CD1c-positive myeloid dendritic cell (primary cell): ENCODE data around the gene TFPI.
"Not testable (repeated sequence)": the region's sequence is repeated elsewhere in the genome, so short reads cannot be mapped to it uniquely, and the experiment has no call there.

ENCODE experiments used
- DNase-seq: peaks from one replicate; pipeline ENCODE4 v3.0.0-alpha.2; 2016; ENCODE audit errors: extremely low spot score

TFPI gene

GRCh38 chr2:187554011-187554703 is at the start of gene TFPI:
Gene TFPI (minus strand): TSS chr2:187554435. CDS start chr2:187503768, 50,667 bp downstream.
- peak; percentile 39 for DNase-seq

- no peak for DNase-seq
Observed at GRCh38 chr2:187594801-187595200, 40.6 kb upstream of the TFPI start.

- DNase-seq, result no peak
Observed at GRCh38 chr2:187593697-187594096, 39.5 kb upstream of the TFPI start.

GRCh38 chr2:187593098-187593497 is 38.9 kb upstream of the TFPI start:
- no peak for DNase-seq

- no peak for DNase-seq
Observed at GRCh38 chr2:187590175-187590574, 35.9 kb upstream of the TFPI start.

GRCh38 chr2:187586011-187586641 is 31.9 kb upstream of the TFPI start:
- DNase-seq, result peak; percentile 78

- DNase-seq, result peak; percentile 60
Observed at GRCh38 chr2:187581125-187581896, 27.1 kb upstream of the TFPI start.

GRCh38 chr2:187580462-187581124 is 26.4 kb upstream of the TFPI start:
- peak; percentile 51 for DNase-seq

GRCh38 chr2:187577310-187577709 is 23.1 kb upstream of the TFPI start:
- no peak for DNase-seq

- no peak for DNase-seq
Observed at GRCh38 chr2:187576906-187577305, 22.7 kb upstream of the TFPI start.

- no peak for DNase-seq
Observed at GRCh38 chr2:187575751-187576067, 21.5 kb upstream of the TFPI start.

- no peak for DNase-seq
Observed at GRCh38 chr2:187574969-187575750, 20.9 kb upstream of the TFPI start.

GRCh38 chr2:187573722-187574121 is 19.5 kb upstream of the TFPI start:
- DNase-seq, result no peak

- DNase-seq, result not testable (repeated sequence)
Observed at GRCh38 chr2:187571996-187572395, 17.8 kb upstream of the TFPI start.

GRCh38 chr2:187569571-187569970 is 15.3 kb upstream of the TFPI start:
- DNase-seq, result no peak

GRCh38 chr2:187569042-187569441 is 14.8 kb upstream of the TFPI start:
- DNase-seq, result no peak

- DNase-seq, result no peak
Observed at GRCh38 chr2:187567126-187567525, 12.9 kb upstream of the TFPI start.

- DNase-seq, result no peak
Observed at GRCh38 chr2:187566712-187567111, 12.5 kb upstream of the TFPI start.

- DNase-seq, result no peak
Observed at GRCh38 chr2:187566266-187566665, 12.0 kb upstream of the TFPI start.

- DNase-seq, result not testable (repeated sequence)
Observed at GRCh38 chr2:187565618-187566017, 11.4 kb upstream of the TFPI start.

GRCh38 chr2:187556493-187556892 is 2.3 kb upstream of the TFPI start:
- DNase-seq, result not testable (repeated sequence)

- no peak for DNase-seq
Observed at GRCh38 chr2:187554704-187555082, 458 bp upstream of the TFPI start.
